ENCODE measurements around the gene PLEKHG1.
A peak's percentile ranks its signal among the peaks of the same experiment; 100 is the strongest.

PLEKHG1 gene

DNA sequence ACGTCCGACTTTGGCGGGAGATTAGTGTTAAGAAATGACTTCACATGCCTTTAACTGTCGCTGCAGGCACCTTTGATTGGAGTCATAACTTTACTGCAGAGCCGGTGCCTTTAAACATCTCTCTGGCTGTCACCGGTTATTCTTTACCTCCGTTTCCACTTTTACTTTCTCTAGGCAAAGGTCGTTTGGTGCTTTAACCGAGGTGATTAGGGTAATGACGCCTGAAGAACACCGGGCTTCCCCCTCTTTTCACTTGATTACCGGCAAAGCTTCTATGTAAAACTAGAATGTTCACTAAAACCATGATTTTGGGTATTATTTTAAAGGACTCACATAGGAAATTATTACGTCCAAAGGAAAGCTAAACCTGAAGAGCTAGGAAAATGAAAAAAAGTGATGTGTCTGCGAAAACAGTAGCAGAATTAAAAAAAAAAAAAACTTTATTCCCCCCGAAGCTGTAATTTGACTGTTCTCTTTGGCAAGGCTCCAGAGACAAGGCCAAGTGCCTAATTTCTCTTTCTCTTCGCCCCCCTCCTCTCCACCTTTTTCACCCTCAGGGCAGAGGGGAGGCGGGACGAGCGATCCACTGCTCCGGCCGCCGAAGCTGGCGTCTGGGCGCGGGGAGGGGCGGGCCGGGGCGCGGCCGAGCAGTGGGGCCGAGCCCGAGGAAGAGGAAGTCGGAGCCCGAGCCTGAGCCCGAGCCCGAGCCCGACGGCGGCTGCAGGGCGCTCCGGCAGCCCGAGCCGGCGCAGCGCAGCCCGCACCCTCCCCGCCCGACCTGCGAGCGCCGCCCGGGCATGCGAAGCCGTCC lies at the start of gene PLEKHG1:
TSS of gene PLEKHG1 (plus strand) at position 687 of the 811 bp plus-strand sequence. CDS start 133,797 bp downstream, outside the sequence.
- DNase-seq: peak; percentile 51

- DNase-seq: no peak
Observed at GRCh38 chr6:150550244-150550643, 49.4 kb upstream of the PLEKHG1 start.

DNA sequence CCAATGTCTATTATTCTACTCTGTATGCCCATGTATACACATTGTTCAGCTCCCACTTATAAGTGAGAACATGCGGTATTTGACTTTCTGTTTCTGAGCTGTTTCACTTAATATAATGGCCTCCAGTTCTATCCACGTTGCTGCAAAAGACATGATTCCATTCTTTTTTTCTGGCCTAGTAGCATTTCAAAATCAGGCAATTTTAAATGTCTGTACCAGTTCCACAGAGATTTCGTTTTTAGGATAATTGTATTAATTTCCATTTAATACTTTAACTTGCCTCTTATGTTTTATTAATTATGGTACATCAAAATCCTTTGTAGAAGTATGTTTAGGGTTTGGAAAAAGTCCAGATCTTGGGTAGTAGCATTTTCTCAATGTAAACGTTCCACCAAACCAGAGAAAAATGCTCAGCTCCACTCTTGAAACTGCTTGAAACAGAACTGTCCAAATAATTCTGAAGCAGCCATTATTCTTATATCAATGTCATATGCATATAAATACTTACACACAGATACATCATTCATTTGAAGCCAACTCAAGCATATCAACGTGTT lies 42.6 kb upstream of the PLEKHG1 start:
- DNase-seq: no peak

GRCh38 chr6:150560004-150560883 lies 39.4 kb upstream of the PLEKHG1 start:
- no peak for DNase-seq

DNA sequence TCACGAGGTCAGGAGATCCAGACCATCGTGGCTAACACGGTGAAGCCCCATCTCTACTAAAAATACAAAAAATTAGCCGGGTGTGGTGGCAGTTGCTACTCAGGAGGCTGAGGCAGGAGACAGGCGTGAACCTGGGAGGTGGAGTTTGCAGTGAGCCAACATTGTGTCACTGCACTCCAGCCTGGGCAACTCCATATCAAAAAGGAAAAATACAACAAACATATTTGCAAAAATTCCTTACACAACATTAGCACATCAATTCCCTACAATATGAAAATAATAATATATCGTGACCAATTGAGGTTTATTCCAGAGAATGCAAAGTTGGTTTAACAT lies 38.8 kb upstream of the PLEKHG1 start:
- DNase-seq: no peak

- DNase-seq: peak; percentile 34
Observed at GRCh38 chr6:150565945-150566344, 33.7 kb upstream of the PLEKHG1 start.

DNA sequence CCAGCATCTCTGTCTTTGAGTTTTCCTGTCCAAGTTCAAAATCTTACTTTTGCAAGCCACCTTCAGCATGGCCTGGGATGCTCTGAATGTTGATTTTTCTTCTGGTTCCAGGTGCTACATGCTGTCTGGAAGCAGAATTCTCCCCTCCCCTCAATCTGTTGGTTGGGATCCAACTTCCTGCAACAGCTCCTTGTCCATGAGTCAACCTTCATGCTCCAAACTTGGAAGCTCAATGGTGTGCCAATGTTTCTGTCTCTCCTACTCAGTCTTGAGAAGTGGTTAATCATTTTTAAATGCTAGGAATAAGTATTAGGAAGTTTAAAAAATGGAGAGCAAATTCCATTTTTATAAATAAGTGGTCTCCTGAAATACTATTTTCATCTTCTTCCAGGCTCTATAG lies 33.2 kb upstream of the PLEKHG1 start:
- DNase-seq: no peak

DNA sequence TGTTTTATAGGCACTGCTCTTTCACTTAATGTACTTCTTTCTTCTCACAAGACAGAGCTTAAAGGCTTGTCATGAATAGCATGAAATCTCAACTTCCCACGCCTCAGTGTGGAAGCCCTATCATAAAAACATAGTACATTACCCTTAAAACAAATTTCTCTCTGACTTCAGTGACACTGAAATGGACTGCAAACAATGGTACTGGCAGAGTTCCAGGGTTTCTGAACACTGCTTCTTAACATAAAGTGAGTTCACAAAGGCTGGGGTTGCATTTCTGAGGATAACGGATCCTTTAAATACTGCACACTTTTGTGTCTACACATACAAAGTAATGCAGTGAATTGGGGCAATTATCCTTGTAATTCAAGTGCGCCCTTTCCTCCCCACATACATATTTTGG lies 32.3 kb upstream of the PLEKHG1 start:
- peak; percentile 13 for DNase-seq

- peak; percentile 46 for DNase-seq
Observed at GRCh38 chr6:150567823-150568383, 31.8 kb upstream of the PLEKHG1 start.

DNA sequence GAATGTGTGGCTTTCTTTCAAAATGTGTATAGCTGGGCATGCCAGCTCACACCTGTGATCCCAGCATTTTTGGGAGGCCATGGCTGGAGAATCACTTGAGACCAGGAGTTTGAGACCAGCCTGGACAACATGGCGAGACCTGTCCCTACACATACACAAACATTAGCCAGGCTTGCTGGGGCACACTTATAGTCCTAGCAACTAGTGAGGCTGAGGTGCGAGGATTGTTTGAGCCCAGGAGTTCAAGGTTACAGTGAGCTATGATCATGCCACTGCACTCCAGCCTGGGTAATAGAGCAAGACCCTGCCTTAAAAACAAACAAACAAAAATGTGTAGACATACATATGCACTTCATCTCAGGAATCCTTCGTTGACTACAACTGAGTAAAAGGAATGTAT lies 31.1 kb upstream of the PLEKHG1 start:
- no peak for DNase-seq

DNA sequence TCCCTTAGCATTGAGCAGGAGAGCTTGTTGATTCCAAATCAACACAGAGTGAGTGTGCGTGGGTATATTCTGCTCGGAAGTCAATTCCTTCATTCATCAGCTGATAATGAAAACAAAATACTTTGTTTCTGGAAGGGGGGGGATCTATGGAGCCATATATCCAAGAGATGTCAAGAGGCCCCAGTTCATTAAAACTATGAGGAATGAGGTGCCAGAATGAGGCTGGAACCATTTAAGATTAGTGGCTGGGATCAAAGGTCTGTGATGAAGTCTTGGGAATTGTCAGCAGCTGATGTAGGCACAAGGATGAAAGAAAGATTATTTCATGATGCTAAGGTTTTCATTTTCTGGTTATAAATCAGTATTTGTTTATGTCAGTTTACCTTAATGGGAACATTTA lies 30.5 kb upstream of the PLEKHG1 start:
- no peak for DNase-seq

GRCh38 chr6:150573041-150573681 lies 26.5 kb upstream of the PLEKHG1 start:
- DNase-seq: no peak

DNA sequence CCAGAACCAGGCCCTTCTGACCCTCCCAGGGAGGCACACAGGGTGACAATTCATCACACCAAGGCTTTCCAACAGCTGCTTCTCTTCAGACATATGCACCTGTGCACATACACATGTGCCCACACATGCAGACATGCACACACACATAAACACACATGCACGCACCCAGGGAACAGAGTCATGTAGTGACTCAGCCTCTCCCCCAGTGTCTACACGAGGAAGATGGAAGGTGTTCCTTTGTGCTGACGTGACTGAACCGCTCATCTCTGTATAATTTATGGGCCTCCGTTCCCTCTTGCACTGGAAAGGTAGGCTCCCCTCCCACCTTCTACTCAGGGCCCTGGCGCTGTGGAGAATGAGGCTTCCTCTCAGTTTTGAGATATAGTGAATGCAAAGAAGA lies 23.8 kb upstream of the PLEKHG1 start:
- no peak for DNase-seq

DNA sequence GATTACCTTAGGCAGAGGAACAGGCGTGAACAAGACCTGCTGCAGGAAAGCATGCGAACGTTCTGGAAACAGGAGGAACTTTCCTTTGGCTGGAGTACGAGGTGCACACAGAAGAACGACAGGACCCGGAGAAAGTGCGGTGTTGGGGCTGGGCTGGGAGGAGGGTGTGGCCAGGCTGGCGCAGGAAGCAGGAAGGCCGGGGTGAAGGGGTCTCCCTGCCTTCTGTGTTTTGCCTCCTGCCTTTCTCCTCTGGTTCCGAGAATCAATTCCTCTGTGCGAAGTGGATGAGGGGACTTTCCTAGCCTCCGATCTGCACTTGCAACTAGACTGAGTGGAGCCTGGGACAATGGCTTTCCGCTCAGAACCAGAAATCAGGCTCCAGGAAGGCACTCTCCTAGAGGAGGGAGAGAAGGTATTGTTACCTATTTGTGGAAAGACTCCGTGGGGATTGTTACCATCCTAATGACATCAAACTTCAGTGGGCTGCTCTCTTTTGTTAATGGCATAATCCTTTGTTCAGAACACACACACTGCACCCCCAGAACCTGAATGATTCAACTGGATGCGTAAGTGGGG lies 22.9 kb upstream of the PLEKHG1 start:
- no peak for DNase-seq

- DNase-seq: no peak
Observed at GRCh38 chr6:150579611-150580010, 20.1 kb upstream of the PLEKHG1 start.

DNA sequence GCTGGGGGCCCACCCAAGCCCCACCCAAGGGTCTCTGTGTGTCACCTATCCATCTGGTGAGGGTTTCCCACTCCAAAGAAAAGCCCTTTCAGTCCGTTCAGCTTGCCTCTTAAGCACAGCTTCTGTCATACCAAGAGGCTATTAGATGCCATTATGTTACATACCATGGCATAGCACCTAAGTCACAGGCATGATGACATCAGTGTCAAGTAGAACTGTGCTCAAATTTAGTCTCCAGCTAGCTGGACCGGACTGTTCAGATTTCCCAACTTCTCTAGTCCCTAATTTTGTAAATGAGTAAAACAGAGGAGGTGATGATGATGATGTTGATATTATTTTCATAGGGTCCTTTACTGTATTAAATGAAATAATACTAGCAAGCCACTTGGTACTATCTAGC lies 19.2 kb upstream of the PLEKHG1 start:
- no peak for DNase-seq

GRCh38 chr6:150584065-150584464 lies 15.6 kb upstream of the PLEKHG1 start:
- no peak for DNase-seq

GRCh38 chr6:150584596-150584995 lies 15.1 kb upstream of the PLEKHG1 start:
- DNase-seq: no peak

- no peak for DNase-seq
Observed at GRCh38 chr6:150586850-150587359, 12.8 kb upstream of the PLEKHG1 start.

- no peak for DNase-seq
Observed at GRCh38 chr6:150587637-150588036, 12.0 kb upstream of the PLEKHG1 start.

DNA sequence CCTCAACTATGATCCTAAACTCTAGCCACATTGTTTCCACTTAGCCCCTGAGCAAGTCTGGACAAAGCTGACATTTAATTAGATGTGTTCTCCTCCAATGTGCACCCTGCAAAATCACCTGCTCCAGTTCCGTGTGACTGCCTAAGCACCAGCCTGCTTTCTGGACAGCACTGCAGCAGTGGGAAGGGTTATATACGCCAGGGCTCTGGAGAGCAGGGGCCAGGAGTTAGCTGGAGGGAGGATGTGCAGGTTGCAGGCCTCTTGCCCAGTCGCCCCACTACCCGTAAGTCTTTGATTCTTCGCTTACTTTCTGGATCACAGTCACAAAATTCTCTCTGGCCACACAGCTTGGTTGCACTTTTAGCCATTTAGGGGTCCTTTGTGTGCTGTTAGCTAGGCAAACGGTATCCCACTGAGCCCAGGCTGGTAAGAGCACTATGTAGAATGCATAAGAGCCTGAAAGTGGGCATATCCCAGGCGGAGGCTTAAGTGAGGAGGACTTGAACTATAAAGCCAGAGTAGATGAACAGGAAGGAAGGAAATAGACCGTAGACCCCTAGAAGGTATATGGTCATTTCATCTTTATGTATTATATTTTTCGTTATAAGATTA lies 10.7 kb upstream of the PLEKHG1 start:
- peak; percentile 44 for DNase-seq

DNA sequence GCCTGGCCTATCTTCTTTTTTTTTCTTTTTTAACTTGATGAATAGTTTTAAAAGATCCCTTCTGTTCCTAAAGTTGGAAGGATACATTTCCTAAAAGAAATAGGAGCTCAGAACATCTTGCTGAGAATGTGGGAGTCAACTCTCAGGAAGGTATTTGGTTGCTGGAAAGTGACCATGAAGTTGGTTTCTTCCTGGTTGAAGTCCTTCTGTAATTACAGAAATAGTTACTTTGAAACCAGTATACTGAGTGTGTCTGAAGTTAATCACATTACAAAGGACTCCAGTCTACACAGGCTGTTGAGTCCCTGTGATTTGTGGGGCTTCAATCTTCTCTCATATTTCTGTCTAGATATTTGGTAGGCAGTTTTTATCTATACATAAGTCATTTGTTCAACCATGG lies 9.8 kb upstream of the PLEKHG1 start:
- DNase-seq: no peak

All from NCI-H2107 (cell line).